Naive thymus-derived CD4-positive, alpha-beta T cell (primary cell): ENCODE results near the gene VSIG10L2. TPM values are rescaled to one million over a fixed set of nuclear protein-coding genes. Genes with fewer than 3 reads are reported as not detected.

ENCODE experiments used
- ATAC-seq: fragments of 150-1000 bp; cut with Tn5 transposase; 2 replicates; pipeline ENCODE4 v1.10.0; 2021; ENCODE audit warnings: mild to moderate bottlenecking, moderate library complexity
- CTCF ChIA-PET: fragments of 350-600 bp; sonication (Branson Sonifier 250); formaldehyde crosslinking; loops from one replicate; lab custom pipeline; 2021; ENCODE audit warnings: antibody characterized with exemption; lab: Charles Lee
- POLR2A ChIA-PET: fragments of 350-600 bp; sonication (Branson Sonifier 250); formaldehyde crosslinking; loops from one replicate; lab custom pipeline; 2021; ENCODE audit warnings: antibody characterized with exemption, inconsistent platforms; lab: Charles Lee
- DNase-seq, 9 donors: peaks; one replicate each; pipeline versions ENCODE4 v3.0.0 to v3.0.0-alpha.2; 2020 to 2022; ENCODE audit warnings: mixed read lengths in 1 of 9
- H3K27ac ChIP-seq: one replicate; pipeline ENCODE4 v1.7.0; 2013; ENCODE audit warnings: mild to moderate bottlenecking, low read depth, low read length, moderate library complexity
- H3K27me3 ChIP-seq, 2 donors: one replicate each; pipeline ENCODE4 v1.7.0; 2013; ENCODE audit warnings: low read length in 2 of 2, mild to moderate bottlenecking in 2 of 2, moderate library complexity in 2 of 2; ENCODE audit not compliant: control insufficient read depth in 2 of 2, insufficient read depth in 2 of 2
- H3K36me3 ChIP-seq, 3 experiments: 1 replicate in 2 of 3; 2 replicates in 1 of 3; pipeline ENCODE4 v1.7.0; 2013; ENCODE audit warnings: low read length in 3 of 3, mild to moderate bottlenecking in 3 of 3, moderate library complexity in 1 of 3; ENCODE audit not compliant: insufficient read depth in 3 of 3, control insufficient read depth in 2 of 3
- H3K4me1 ChIP-seq, 2 donors: one replicate each; pipeline ENCODE4 v1.7.0; 2013; ENCODE audit warnings: low read length in 2 of 2, mild to moderate bottlenecking in 2 of 2, moderate library complexity in 1 of 2; ENCODE audit not compliant: control insufficient read depth in 2 of 2, insufficient read depth in 2 of 2
- H3K4me3 ChIP-seq: 2 replicates; pipeline ENCODE4 v1.7.0; 2013; ENCODE audit warnings: mild to moderate bottlenecking, low read length
- H3K9me3 ChIP-seq, 3 experiments: 1 replicate in 2 of 3; 2 replicates in 1 of 3; pipeline ENCODE4 v1.7.0; 2013; ENCODE audit warnings: low read length in 3 of 3; ENCODE audit not compliant: control insufficient read depth in 2 of 3
- H3K27ac Mint-ChIP-seq, 9 donors: one replicate each; pipeline ENCODE4 v1.8.0; 2020 to 2022; ENCODE audit warnings: mixed read lengths in 9 of 9, mild to moderate bottlenecking in 8 of 9, moderate library complexity in 5 of 9, inconsistent platforms in 2 of 9
- H3K27me3 Mint-ChIP-seq, 5 donors: one replicate each; pipeline ENCODE4 v1.8.0; 2021 to 2022; ENCODE audit warnings: mixed read lengths in 5 of 5, mild to moderate bottlenecking in 1 of 5
- H3K36me3 Mint-ChIP-seq, 5 donors: one replicate each; pipeline ENCODE4 v1.8.0; 2020 to 2022; ENCODE audit warnings: mixed read lengths in 5 of 5, mild to moderate bottlenecking in 3 of 5, inconsistent platforms in 1 of 5
- H3K4me1 Mint-ChIP-seq, 7 donors: one replicate each; pipeline ENCODE4 v1.8.0; 2020 to 2022; ENCODE audit warnings: mixed read lengths in 7 of 7, mild to moderate bottlenecking in 3 of 7, inconsistent platforms in 1 of 7
- H3K4me3 Mint-ChIP-seq, 10 donors: one replicate each; pipeline ENCODE4 v1.8.0; 2020 to 2022; ENCODE audit warnings: mild to moderate bottlenecking in 10 of 10, mixed read lengths in 10 of 10, moderate library complexity in 6 of 10, inconsistent platforms in 2 of 10
- H3K9me3 Mint-ChIP-seq, 11 donors: one replicate each; pipeline ENCODE4 v1.8.0; 2020 to 2022; ENCODE audit warnings: mixed read lengths in 11 of 11, mild to moderate bottlenecking in 4 of 11, inconsistent platforms in 1 of 11, moderate library complexity in 1 of 11
- intact Hi-C, 2 donors: fragments of 100-400 bp; cut with micrococcal nuclease; formaldehyde crosslinking; loops; one replicate each; pipeline ENCODE4 v1.15.1; 2023
- polyA plus RNA-seq, 2 donors: library from polyadenylated mRNA; unstranded; fragments of 300-500 nt; fragmentation: Illumina TruSeq; gene quantifications; one replicate each; pipeline ENCODE4 v1.2.3, GENCODE V29; 2021
- total RNA-seq, 6 experiments: library from RNA in 5 of 6; stranded (reverse) in 5 of 6; gene quantifications; 1 replicate in 5 of 6; 2 replicates in 1 of 6; pipeline ENCODE4 v1.2.3 and lab custom pipeline; 2021 to 2026

VSIG10L2 gene
- total and polyA plus RNA-seq, 7 experiments from 2014 or later: not detected

GRCh38 chr11:125974284-125974683, 28.4 kb downstream of the VSIG10L2 start:
- Mint-ChIP-seq H3K27me3 (peaks cover 0 to 3% (median 0%) of the 10 kb centered on the region in 5 donors), H3K27ac (no peak overlapping the region), H3K4me3 (no peak overlapping the region), H3K4me1 (no peaks in the 10 kb centered on the region), H3K36me3 (peaks cover 0 to 34% (median 17%) of the 10 kb centered on the region in 5 donors), H3K9me3 (no peaks in the 10 kb centered on the region)
- Histone ChIP-seq H3K36me3 (no peaks in the 10 kb centered on the region), H3K4me3 (no peak overlapping the region), H3K4me1 (no peaks in the 10 kb centered on the region), H3K9me3 (no peaks in the 10 kb centered on the region), H3K27ac (no peak overlapping the region), H3K27me3 (no peaks in the 10 kb centered on the region)
- ChIA-PET POLR2A (no interaction called here), CTCF (no interaction called here)
- DNase-seq (no peak), ATAC-seq (no peak)
- intact Hi-C loops: no loop called here

- ChIA-PET POLR2A (no interaction called here), CTCF (no interaction called here)
- H3K36me3 ChIP-seq: no peaks in the 10 kb centered on the region
- Mint-ChIP-seq H3K36me3 (peaks cover 0 to 34% (median 16%) of the 10 kb centered on the region in 5 donors), H3K4me3 (no peak overlapping the region), H3K9me3 (no peaks in the 10 kb centered on the region), H3K27me3 (peaks cover 0 to 3% (median 0%) of the 10 kb centered on the region in 5 donors), H3K4me1 (no peaks in the 10 kb centered on the region), H3K27ac (no peak overlapping the region)
- H3K27me3 ChIP-seq: no peaks in the 10 kb centered on the region
- H3K27ac ChIP-seq: no peak overlapping the region
- no peak overlapping the region for H3K4me3 ChIP-seq
- intact Hi-C loops: no loop called here
- no peaks in the 10 kb centered on the region for H3K4me1 ChIP-seq
- ATAC-seq: no peak
- H3K9me3 ChIP-seq: no peaks in the 10 kb centered on the region
- no peak for DNase-seq
Measured at GRCh38 chr11:125975634-125976033, 29.8 kb downstream of the VSIG10L2 start.

GRCh38 chr11:125976156-125976555, 30.3 kb downstream of the VSIG10L2 start:
- Histone ChIP-seq H3K4me3 (no peak overlapping the region), H3K4me1 (no peaks in the 10 kb centered on the region), H3K27me3 (no peaks in the 10 kb centered on the region), H3K9me3 (no peaks in the 10 kb centered on the region), H3K36me3 (no peaks in the 10 kb centered on the region), H3K27ac (no peak overlapping the region)
- ChIA-PET CTCF (no interaction called here), POLR2A (no interaction called here)
- Mint-ChIP-seq H3K4me1 (no peaks in the 10 kb centered on the region), H3K9me3 (no peaks in the 10 kb centered on the region), H3K27me3 (peaks cover 0 to 3% (median 0%) of the 10 kb centered on the region in 5 donors), H3K27ac (no peak overlapping the region), H3K36me3 (peaks cover 0 to 35% (median 15%) of the 10 kb centered on the region in 5 donors), H3K4me3 (no peak overlapping the region)
- DNase-seq (no peak), ATAC-seq (no peak)
- intact Hi-C loops: no loop called here

- H3K36me3 Mint-ChIP-seq: peaks cover 0 to 39% (median 15%) of the 10 kb centered on the region in 5 donors
- H3K27ac ChIP-seq: no peak overlapping the region
- no peak overlapping the region for H3K4me3 ChIP-seq
- no peaks in the 10 kb centered on the region for H3K27me3 ChIP-seq
- no peaks in the 10 kb centered on the region for H3K9me3 ChIP-seq
- POLR2A ChIA-PET: no interaction called here
- H3K4me3 Mint-ChIP-seq: no peak overlapping the region
- no peak overlapping the region for H3K27ac Mint-ChIP-seq
- H3K4me1 ChIP-seq: no peaks in the 10 kb centered on the region
- H3K4me1 Mint-ChIP-seq: no peaks in the 10 kb centered on the region
- DNase-seq (no peak), ATAC-seq (no peak)
- H3K36me3 ChIP-seq: no peaks in the 10 kb centered on the region
- H3K27me3 Mint-ChIP-seq: peaks cover 0 to 3% (median 0%) of the 10 kb centered on the region in 5 donors
- intact Hi-C loops: no loop called here
- CTCF ChIA-PET: no interaction called here
- no peaks in the 10 kb centered on the region for H3K9me3 Mint-ChIP-seq
Measured at GRCh38 chr11:125977333-125977732, 31.5 kb downstream of the VSIG10L2 start.

GRCh38 chr11:125978181-125978716, 32.4 kb downstream of the VSIG10L2 start:
- Histone ChIP-seq H3K4me1 (no peaks in the 10 kb centered on the region), H3K27ac (no peak overlapping the region), H3K36me3 (no peaks in the 10 kb centered on the region), H3K9me3 (no peaks in the 10 kb centered on the region), H3K4me3 (no peak overlapping the region), H3K27me3 (no peaks in the 10 kb centered on the region)
- Mint-ChIP-seq H3K9me3 (no peaks in the 10 kb centered on the region), H3K4me3 (no peak overlapping the region), H3K27me3 (peaks cover 0 to 3% (median 0%) of the 10 kb centered on the region in 5 donors), H3K27ac (no peak overlapping the region), H3K36me3 (peaks cover 0 to 41% (median 20%) of the 10 kb centered on the region in 5 donors), H3K4me1 (peaks cover 0 to 1% (median 0%) of the 10 kb centered on the region in 7 donors)
- ChIA-PET POLR2A (no interaction called here), CTCF (no interaction called here)
- intact Hi-C loops: no loop called here
- DNase-seq: no peak
- ATAC-seq: no peak

- intact Hi-C loops: no loop called here
- peaks cover 0 to 3% (median 0%) of the 10 kb centered on the region in 5 donors for H3K27me3 Mint-ChIP-seq
- no peak for ATAC-seq
Measured at GRCh38 chr11:125978778-125979407, 33.0 kb downstream of the VSIG10L2 start.

GRCh38 chr11:125979511-125979910, 33.7 kb downstream of the VSIG10L2 start:
- intact Hi-C loops: no loop called here

More at GRCh38 chr11:125978778-125979407, 33.0 kb downstream of the VSIG10L2 start:
- no peak overlapping the region for H3K27ac Mint-ChIP-seq
- no peaks in the 10 kb centered on the region for H3K9me3 Mint-ChIP-seq
- Histone ChIP-seq H3K27me3 (no peaks in the 10 kb centered on the region), H3K4me1 (no peaks in the 10 kb centered on the region), H3K36me3 (no peaks in the 10 kb centered on the region), H3K4me3 (no peak overlapping the region), H3K27ac (no peak overlapping the region), H3K9me3 (no peaks in the 10 kb centered on the region)
- no peak for DNase-seq
- ChIA-PET CTCF (no interaction called here), POLR2A (no interaction called here)
- peaks cover 0 to 1% (median 0%) of the 10 kb centered on the region in 7 donors for H3K4me1 Mint-ChIP-seq
- no peak overlapping the region for H3K4me3 Mint-ChIP-seq
- peaks cover 0 to 47% (median 25%) of the 10 kb centered on the region in 5 donors for H3K36me3 Mint-ChIP-seq

More at GRCh38 chr11:125979511-125979910, 33.7 kb downstream of the VSIG10L2 start:
- DNase-seq (no peak), ATAC-seq (no peak)
- H3K4me3 ChIP-seq: no peak overlapping the region
- ChIA-PET CTCF (interaction anchor here (0.8 kb wide), 1 partner anchor 55 kb away, joined by 4 read pairs; no protein-coding TSS in a partner anchor), POLR2A (no interaction called here)
- no peaks in the 10 kb centered on the region for H3K4me1 ChIP-seq
- Mint-ChIP-seq H3K27ac (no peak overlapping the region), H3K36me3 (peaks cover 0 to 48% (median 25%) of the 10 kb centered on the region in 5 donors), H3K4me1 (peaks cover 0 to 1% (median 0%) of the 10 kb centered on the region in 7 donors), H3K4me3 (no peak overlapping the region), H3K9me3 (no peaks in the 10 kb centered on the region), H3K27me3 (peaks cover 0 to 3% (median 0%) of the 10 kb centered on the region in 5 donors)
- H3K27ac ChIP-seq: no peak overlapping the region
- H3K36me3 ChIP-seq: no peaks in the 10 kb centered on the region
- no peaks in the 10 kb centered on the region for H3K27me3 ChIP-seq
- no peaks in the 10 kb centered on the region for H3K9me3 ChIP-seq
